Measurements from ENCODE around the gene TGFBR2.

DNA sequence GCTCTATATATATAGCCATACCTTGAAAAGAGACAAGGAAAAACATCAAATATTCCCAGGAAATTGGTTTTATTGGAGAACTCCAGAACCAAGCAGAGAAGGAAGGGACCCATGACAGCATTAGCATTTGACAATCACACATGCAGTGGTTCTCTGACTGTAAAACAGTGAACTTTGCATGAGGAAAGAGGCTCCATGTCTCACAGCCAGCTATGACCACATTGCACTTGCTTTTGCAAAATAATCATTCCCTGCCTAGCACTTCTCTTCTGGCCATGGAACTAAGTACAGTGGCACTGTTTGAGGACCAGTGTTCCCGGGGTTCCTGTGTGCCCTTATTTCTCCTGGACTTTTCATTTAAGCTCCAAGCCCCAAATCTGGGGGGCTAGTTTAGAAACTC, 85.5 kb downstream of the TGFBR2 start:
- TF ChIP-seq ZNF670 (tag by site-specific recombination; IDR thresholded peaks at IDR 0.05; ENCODE audit: low read depth) = no peak
- TF ChIP-seq SALL2 (tag by site-specific recombination; IDR thresholded peaks at IDR 0.05; ENCODE audit: borderline replicate concordance) = no peak
- no peak for TF ChIP-seq CTCF (tag by site-specific recombination; IDR thresholded peaks at IDR 0.05)
- TF ChIP-seq ZNF133 (tag by site-specific recombination; IDR thresholded peaks at IDR 0.05) = no peak
- TF ChIP-seq, protein P1, sequence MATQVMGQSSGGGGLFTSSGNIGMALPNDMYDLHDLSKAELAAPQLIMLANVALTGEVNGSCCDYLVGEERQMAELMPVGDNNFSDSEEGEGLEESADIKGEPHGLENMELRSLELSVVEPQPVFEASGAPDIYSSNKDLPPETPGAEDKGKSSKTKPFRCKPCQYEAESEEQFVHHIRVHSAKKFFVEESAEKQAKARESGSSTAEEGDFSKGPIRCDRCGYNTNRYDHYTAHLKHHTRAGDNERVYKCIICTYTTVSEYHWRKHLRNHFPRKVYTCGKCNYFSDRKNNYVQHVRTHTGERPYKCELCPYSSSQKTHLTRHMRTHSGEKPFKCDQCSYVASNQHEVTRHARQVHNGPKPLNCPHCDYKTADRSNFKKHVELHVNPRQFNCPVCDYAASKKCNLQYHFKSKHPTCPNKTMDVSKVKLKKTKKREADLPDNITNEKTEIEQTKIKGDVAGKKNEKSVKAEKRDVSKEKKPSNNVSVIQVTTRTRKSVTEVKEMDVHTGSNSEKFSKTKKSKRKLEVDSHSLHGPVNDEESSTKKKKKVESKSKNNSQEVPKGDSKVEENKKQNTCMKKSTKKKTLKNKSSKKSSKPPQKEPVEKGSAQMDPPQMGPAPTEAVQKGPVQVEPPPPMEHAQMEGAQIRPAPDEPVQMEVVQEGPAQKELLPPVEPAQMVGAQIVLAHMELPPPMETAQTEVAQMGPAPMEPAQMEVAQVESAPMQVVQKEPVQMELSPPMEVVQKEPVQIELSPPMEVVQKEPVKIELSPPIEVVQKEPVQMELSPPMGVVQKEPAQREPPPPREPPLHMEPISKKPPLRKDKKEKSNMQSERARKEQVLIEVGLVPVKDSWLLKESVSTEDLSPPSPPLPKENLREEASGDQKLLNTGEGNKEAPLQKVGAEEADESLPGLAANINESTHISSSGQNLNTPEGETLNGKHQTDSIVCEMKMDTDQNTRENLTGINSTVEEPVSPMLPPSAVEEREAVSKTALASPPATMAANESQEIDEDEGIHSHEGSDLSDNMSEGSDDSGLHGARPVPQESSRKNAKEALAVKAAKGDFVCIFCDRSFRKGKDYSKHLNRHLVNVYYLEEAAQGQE (tag by site-specific recombination; IDR thresholded peaks at IDR 0.05) = no peak
- TF ChIP-seq SP2 (tag by site-specific recombination; IDR thresholded peaks at IDR 0.05) = no peak
- TF ChIP-seq ZNF121 (tag by site-specific recombination; IDR thresholded peaks at IDR 0.05) = no peak
- TF ChIP-seq ZNF274 (IDR thresholded peaks at IDR 0.05; ENCODE audit: low read length) = no peak
- no peak for TF ChIP-seq ZNF274 (tag by site-specific recombination; IDR thresholded peaks at IDR 0.05; ENCODE audit: borderline replicate concordance)
- TF ChIP-seq ZNF138 (tag by site-specific recombination; IDR thresholded peaks at IDR 0.05; ENCODE audit: borderline replicate concordance) = no peak
- TF ChIP-seq ZNF169 (tag by site-specific recombination; IDR thresholded peaks at IDR 0.05) = no peak

Data from HEK293 (cell line).